ENCODE measurements around the gene TBC1D16. TPM values are rescaled to one million over a fixed set of nuclear protein-coding genes. Genes with fewer than 3 reads are reported as not detected.

Gene TBC1D16
- total and polyA plus RNA-seq, 10 of the 15 experiments (the other 5 are each of a cell fraction or from before 2014, with no cell fraction given) = 0.01 to 0.13 (median 0.06) TPM; not detected in 3

- H3K79me2 ChIP-seq (ENCODE audit: control insufficient read depth, insufficient read depth, low read length) = no peaks in the 10 kb centered on the region
- no peaks in the 10 kb centered on the region for H3K36me3 ChIP-seq (ENCODE audit: control insufficient read depth in 2 of 2, insufficient read depth in 2 of 2, low read length in 1 of 2)
- no peak for DNase-seq (ENCODE audit: low read depth, low spot score)
- TF ChIP-seq BCL3 (IDR thresholded peaks at IDR 0.05; ENCODE audit: borderline replicate concordance, insufficient read depth, low read depth, low read length, poor library complexity, severe bottlenecking) (peak; percentile 59), NBN (IDR thresholded peaks at IDR 0.05) (no peak), CREM (IDR thresholded peaks at IDR 0.05; ENCODE audit: low read depth) (no peak)
- 55% methylated on average over 16 of the region's 16 CpGs for WGBS (ENCODE audit: insufficient coverage, insufficient replicate concordance, low lambda C conversion rate, missing lambda C conversion rate)
- FAIRE-seq = no peak
- no peak overlapping the region for H3K9ac ChIP-seq (ENCODE audit: control insufficient read depth, insufficient read depth, low read length)
- H3K27ac ChIP-seq (ENCODE audit: control insufficient read depth, insufficient read depth) = no peak overlapping the region
- no peak overlapping the region for H3K4me2 ChIP-seq (ENCODE audit: control insufficient read depth, insufficient read depth)
- ChIA-PET SMC1A (ENCODE audit: uncharacterized antibody, unreplicated experiment) (no interaction called here), CTCF (no interaction called here), RAD21 (ENCODE audit: unreplicated experiment) (no interaction called here), POLR2A (no interaction called here)
- BruUV-seq (replicated peaks) = no TSS peak
- H3K4me3 ChIP-seq = no peak overlapping the region
- in situ Hi-C loops (cut with MboI) = no loop called here
- H2AFZ ChIP-seq (ENCODE audit: control insufficient read depth, low read depth, low read length) = no peak overlapping the region
- intact Hi-C loops (cut with micrococcal nuclease; ENCODE audit: unreplicated experiment) = no loop called here
- 0 out of 4 replicates have a peak, but pooled peaks cover 0 to 2% of the 10 kb centered on the region in 2 experiments for H3K27me3 ChIP-seq (replicated peaks in 1 of 2; ENCODE audit: control insufficient read depth in 2 of 2, insufficient read depth in 2 of 2, low read length in 1 of 2)
- no peaks in the 10 kb centered on the region for H3K4me1 ChIP-seq (ENCODE audit: control insufficient read depth, insufficient read depth, low read length)
- no peak for ATAC-seq
- H4K20me1 ChIP-seq (ENCODE audit: control insufficient read depth, insufficient read depth) = no peaks in the 10 kb centered on the region
- H3K9me3 ChIP-seq (replicated peaks; ENCODE audit: control insufficient read depth, insufficient read depth, low read length) = no peaks in the 10 kb centered on the region
Observed at GRCh38 chr17:80050706-80051105, 15.0 kb upstream of the TBC1D16 start.

- SMC1A ChIA-PET (ENCODE audit: uncharacterized antibody, unreplicated experiment) = no interaction called here
- TF ChIP-seq NFIC (IDR thresholded peaks at IDR 0.05; ENCODE audit: low read depth, low read length) (no peak), RCOR1 (conservative IDR thresholded peaks at IDR 0.05; ENCODE audit: low read depth, low read length) (no peak), FOS (IDR thresholded peaks at IDR 0.05; ENCODE audit: borderline replicate concordance, extremely low read depth, insufficient read length) (no peak), TCF7 (IDR thresholded peaks at IDR 0.05; ENCODE audit: borderline replicate concordance) (no peak), ZNF622 (IDR thresholded peaks at IDR 0.05) (no peak), GABPA (IDR thresholded peaks at IDR 0.05; ENCODE audit: low read depth) (no peak), SMC3 (IDR thresholded peaks at IDR 0.05; ENCODE audit: borderline replicate concordance, low read length) (no peak), ASH2L (IDR thresholded peaks at IDR 0.05; ENCODE audit: borderline replicate concordance, low read depth) (no peak)
Observed at GRCh38 chr17:80049986-80050385, 14.3 kb upstream of the TBC1D16 start.

More at GRCh38 chr17:80049986-80050385, 14.3 kb upstream of the TBC1D16 start:
- no peak for DNase-seq (ENCODE audit: low read depth, low spot score)
- no peak for FAIRE-seq
- Histone ChIP-seq H3K4me2 (ENCODE audit: control insufficient read depth, insufficient read depth) (no peak overlapping the region), H3K27ac (ENCODE audit: control insufficient read depth, insufficient read depth) (no peak overlapping the region), H4K20me1 (ENCODE audit: control insufficient read depth, insufficient read depth) (no peaks in the 10 kb centered on the region), H3K27me3 (replicated peaks in 1 of 2; ENCODE audit: control insufficient read depth in 2 of 2, insufficient read depth in 2 of 2, low read length in 1 of 2) (0 out of 4 replicates have a peak, but pooled peaks cover 0 to 2% of the 10 kb centered on the region in 2 experiments), H2AFZ (ENCODE audit: control insufficient read depth, low read depth, low read length) (no peak overlapping the region), H3K79me2 (ENCODE audit: control insufficient read depth, insufficient read depth, low read length) (no peaks in the 10 kb centered on the region), H3K9ac (ENCODE audit: control insufficient read depth, insufficient read depth, low read length) (no peak overlapping the region), H3K36me3 (ENCODE audit: control insufficient read depth in 2 of 2, insufficient read depth in 2 of 2, low read length in 1 of 2) (no peaks in the 10 kb centered on the region), H3K4me1 (ENCODE audit: control insufficient read depth, insufficient read depth, low read length) (no peaks in the 10 kb centered on the region), H3K9me3 (replicated peaks; ENCODE audit: control insufficient read depth, insufficient read depth, low read length) (no peaks in the 10 kb centered on the region), H3K4me3 (no peak overlapping the region)
- BruUV-seq (replicated peaks) = no TSS peak
- no peak for ATAC-seq
- intact Hi-C loops (cut with micrococcal nuclease; ENCODE audit: unreplicated experiment) (no loop called here), in situ Hi-C loops (cut with MboI) (no loop called here)
- ChIA-PET RAD21 (ENCODE audit: unreplicated experiment) (no interaction called here), POLR2A (no interaction called here), CTCF (no interaction called here)
- 55% methylated on average over 21 of the region's 21 CpGs for WGBS (ENCODE audit: insufficient coverage, insufficient replicate concordance, low lambda C conversion rate, missing lambda C conversion rate)

Data from GM12878 (cell line).